ENCODE measurements around the gene TOR1AIP1.

- TF ChIP-seq CTCF (IDR thresholded peaks at IDR 0.05; ENCODE audit: low read depth, low read length, poor library complexity, severe bottlenecking): no peak
- no peak for TF ChIP-seq EZH2phosphoT487 (IDR thresholded peaks at IDR 0.05; ENCODE audit: borderline replicate concordance, low read length)
Measured at GRCh38 chr1:179871940-179872339, 10.1 kb upstream of the TOR1AIP1 start.

Data from DOHH2 (cell line).